ENCODE measurements around the gene ZNF420. TPM values are rescaled to one million over a fixed set of nuclear protein-coding genes. Genes with fewer than 3 reads are reported as not detected.

The ZNF420 gene
- total RNA-seq, 4 donors from 2014 or later, result 8.5 to 19.1 (median 12.8) TPM

DNA sequence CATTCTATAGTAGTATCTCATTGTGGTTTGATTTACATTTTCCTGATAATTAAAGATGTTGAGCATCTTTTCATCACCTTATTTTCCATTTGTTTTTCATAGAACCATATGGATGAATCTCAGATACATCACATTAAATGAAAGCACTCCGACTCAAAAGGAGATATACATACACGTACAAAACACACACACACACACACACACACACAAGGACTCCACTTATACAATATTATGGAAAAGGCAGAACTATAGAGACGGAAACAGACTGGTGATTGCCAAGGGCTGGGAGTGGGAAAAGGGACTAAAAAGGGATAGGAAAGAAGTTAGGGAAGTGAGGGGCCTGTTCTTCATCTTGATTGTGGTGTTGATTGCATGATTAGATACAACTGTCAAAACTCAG is 70.0 kb downstream of the ZNF420 start:
- H3K4me1 ChIP-seq, result no peaks in the 10 kb centered on the region
- 92% methylated on average over 3 of the region's 3 CpGs for WGBS
- H3K36me3 ChIP-seq, result peaks cover 25 to 74% (median 53%) of the 10 kb centered on the region in 4 donors
- intact Hi-C loops (cut with DNase I), result no loop called here
- H3K27me3 ChIP-seq, result no peaks in the 10 kb centered on the region
- TF ChIP-seq POLR2AphosphoS5 (IDR thresholded peaks at IDR 0.05) (no peak), POLR2A (IDR thresholded peaks at IDR 0.05; ENCODE audit: low read depth) (no peak), EP300 (IDR thresholded peaks at IDR 0.05) (no peak)
- TF ChIP-seq, protein P1, sequence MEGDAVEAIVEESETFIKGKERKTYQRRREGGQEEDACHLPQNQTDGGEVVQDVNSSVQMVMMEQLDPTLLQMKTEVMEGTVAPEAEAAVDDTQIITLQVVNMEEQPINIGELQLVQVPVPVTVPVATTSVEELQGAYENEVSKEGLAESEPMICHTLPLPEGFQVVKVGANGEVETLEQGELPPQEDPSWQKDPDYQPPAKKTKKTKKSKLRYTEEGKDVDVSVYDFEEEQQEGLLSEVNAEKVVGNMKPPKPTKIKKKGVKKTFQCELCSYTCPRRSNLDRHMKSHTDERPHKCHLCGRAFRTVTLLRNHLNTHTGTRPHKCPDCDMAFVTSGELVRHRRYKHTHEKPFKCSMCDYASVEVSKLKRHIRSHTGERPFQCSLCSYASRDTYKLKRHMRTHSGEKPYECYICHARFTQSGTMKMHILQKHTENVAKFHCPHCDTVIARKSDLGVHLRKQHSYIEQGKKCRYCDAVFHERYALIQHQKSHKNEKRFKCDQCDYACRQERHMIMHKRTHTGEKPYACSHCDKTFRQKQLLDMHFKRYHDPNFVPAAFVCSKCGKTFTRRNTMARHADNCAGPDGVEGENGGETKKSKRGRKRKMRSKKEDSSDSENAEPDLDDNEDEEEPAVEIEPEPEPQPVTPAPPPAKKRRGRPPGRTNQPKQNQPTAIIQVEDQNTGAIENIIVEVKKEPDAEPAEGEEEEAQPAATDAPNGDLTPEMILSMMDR (IDR thresholded peaks at IDR 0.05), result no peak
- no peak for DNase-seq (ENCODE audit: extremely low spot score)
- H3K9me3 ChIP-seq, result peaks cover 0 to 97% (median 89%) of the 10 kb centered on the region in 4 donors
- no peak overlapping the region for H3K4me3 ChIP-seq
- no peak overlapping the region for H3K27ac ChIP-seq (replicated peaks in 1 of 4)

DNA sequence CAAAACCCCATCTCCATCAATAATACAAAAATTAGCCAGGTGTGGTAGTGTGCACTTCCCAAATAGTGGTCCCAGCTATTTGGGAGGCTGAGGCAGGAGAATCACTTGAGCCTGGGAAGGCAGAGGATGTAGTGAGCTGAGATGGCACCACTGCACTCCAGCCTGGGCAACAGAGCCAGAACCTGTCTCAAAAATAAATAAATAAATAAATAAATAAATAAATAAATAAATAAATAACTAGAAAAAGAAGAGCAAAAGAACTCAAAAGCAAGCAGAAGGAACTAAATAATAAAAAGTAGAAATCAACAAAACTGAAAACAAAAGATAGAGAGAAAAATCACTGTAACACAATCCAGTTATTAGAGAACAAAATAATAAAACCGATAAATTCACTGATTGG is 81.9 kb downstream of the ZNF420 start:
- Histone ChIP-seq H3K9me3 (peaks cover 13 to 98% (median 85%) of the 10 kb centered on the region in 4 donors), H3K4me3 (no peak overlapping the region), H3K4me1 (no peaks in the 10 kb centered on the region), H3K36me3 (peaks cover 72 to 89% (median 84%) of the 10 kb centered on the region in 4 donors), H3K27ac (replicated peaks in 1 of 4) (no peak overlapping the region), H3K27me3 (no peaks in the 10 kb centered on the region)
- DNase-seq (ENCODE audit: extremely low spot score), result no peak
- WGBS, result 94% methylated on average over 1 of the region's 1 CpG
- intact Hi-C loops (cut with DNase I), result no loop called here
- TF ChIP-seq POLR2A (IDR thresholded peaks at IDR 0.05; ENCODE audit: low read depth) (no peak), POLR2AphosphoS5 (IDR thresholded peaks at IDR 0.05) (no peak), EP300 (IDR thresholded peaks at IDR 0.05) (no peak)
- TF ChIP-seq, protein P1 (IDR thresholded peaks at IDR 0.05), result no peak

DNA sequence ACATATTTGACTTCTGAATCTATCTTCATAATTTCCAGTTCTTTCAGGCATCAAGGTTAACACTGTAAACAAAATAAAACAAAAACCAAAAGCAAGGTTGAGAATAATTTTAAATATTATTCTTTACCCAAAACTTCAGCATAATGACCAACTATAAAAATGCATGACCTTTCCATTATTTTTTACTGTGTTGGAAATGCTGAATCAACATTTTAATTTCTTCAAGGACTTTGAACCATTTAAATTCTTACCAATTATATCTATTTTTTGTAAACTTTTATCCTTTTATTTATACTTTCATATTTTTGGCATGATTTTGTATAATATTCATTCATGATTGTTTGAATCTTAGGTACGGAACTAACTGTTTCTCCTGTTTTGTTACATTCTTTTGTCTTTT is 87.4 kb downstream of the ZNF420 start:
- Histone ChIP-seq H3K9me3 (peaks cover 0 to 63% (median 47%) of the 10 kb centered on the region in 4 donors), H3K4me3 (no peak overlapping the region), H3K4me1 (no peaks in the 10 kb centered on the region), H3K36me3 (peaks cover 73 to 93% (median 82%) of the 10 kb centered on the region in 4 donors), H3K27ac (replicated peaks in 1 of 4) (no peak overlapping the region), H3K27me3 (no peaks in the 10 kb centered on the region)
- intact Hi-C loops (cut with DNase I), result no loop called here
- TF ChIP-seq POLR2AphosphoS5 (IDR thresholded peaks at IDR 0.05), result no peak
- TF ChIP-seq EP300 (IDR thresholded peaks at IDR 0.05), result no peak
- TF ChIP-seq, protein P1 (IDR thresholded peaks at IDR 0.05), result no peak
- no peak for TF ChIP-seq POLR2A (IDR thresholded peaks at IDR 0.05; ENCODE audit: low read depth)
- WGBS, result 96% methylated on average over 1 of the region's 1 CpG
- DNase-seq (ENCODE audit: extremely low spot score), result no peak

DNA sequence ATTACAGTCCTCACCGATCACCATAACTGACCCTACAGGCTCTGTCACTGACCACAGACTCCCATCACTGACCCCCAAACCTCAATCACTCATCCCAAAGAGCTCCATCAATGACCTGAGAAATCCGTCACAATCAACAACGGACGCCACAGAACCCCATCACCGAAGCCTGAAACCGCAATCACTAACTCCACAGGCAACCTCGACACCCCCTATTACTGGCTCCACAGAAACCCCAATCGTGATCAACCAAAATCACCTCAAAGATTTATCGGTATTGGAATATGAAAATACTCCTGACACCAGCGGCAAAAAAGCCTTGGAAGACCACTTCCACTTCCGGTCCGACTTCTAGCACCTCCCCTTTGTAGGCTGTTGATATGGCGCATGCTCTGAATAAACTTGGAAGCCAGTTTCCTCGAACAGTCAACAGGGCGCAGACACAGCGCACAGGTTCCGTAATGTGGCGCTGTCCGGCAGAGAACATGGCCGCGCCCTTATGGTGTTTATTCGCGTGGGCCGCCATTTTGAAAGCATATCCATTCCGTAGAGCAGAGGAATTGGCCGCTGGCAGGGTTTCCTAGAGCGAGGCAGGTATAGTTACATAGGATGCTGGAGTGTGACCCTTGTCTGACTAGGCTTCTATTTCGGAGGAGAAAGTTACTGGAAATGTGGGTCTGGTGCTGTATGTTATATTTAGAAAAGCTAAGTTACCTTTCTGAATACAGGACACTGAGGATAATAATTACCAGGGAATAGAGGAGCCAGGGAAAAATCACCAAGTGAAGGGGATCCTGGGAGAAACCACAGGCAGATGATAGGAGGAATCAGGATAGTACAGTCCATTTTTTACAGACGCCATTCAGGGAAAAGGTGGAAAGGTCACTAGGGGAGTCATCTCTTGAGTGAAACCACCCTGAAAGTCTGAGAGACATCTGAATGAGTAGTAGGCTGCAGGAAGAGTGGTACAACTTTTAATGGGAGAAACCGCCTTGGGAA is 94.4 kb downstream of the ZNF420 start, which contains the start of gene ZNF585A:
TSS of gene ZNF585A (minus strand) at position 328 of the 999 bp plus-strand sequence. CDS start 2,785 bp downstream, outside the sequence.
- WGBS, result 5% methylated on average over 30 of the region's 30 CpGs
- Histone ChIP-seq H3K36me3 (peaks cover 21 to 28% (median 22%) of the 10 kb centered on the region in 4 donors), H3K27ac (replicated peaks in 1 of 4) (peak within 1 kb of the TSS; percentile 71 to 76 (median 74)), H3K4me3 (peak within 1 kb of the TSS; percentile 52 to 82 (median 70)), H3K4me1 (peaks cover 6 to 11% (median 8%) of the 10 kb centered on the region in 4 donors), H3K27me3 (no peaks in the 10 kb centered on the region), H3K9me3 (peaks cover 0 to 19% (median 0%) of the 10 kb centered on the region in 4 donors)
- DNase-seq (ENCODE audit: extremely low spot score), result peak; percentile 97
- intact Hi-C loops (cut with DNase I), result loop anchor here (5.0 to 10.0 kb wide), 4 partner anchors 40 to 295 kb away; partner anchors contain the start of genes ZNF420, ZNF527, ZNF569 and ZNF570
- TF ChIP-seq, protein P1 (IDR thresholded peaks at IDR 0.05), result peak; percentile 31 to 43 (median 31)
- TF ChIP-seq POLR2AphosphoS5 (IDR thresholded peaks at IDR 0.05) (peak; percentile 72 to 95), EP300 (IDR thresholded peaks at IDR 0.05) (no peak)

Other genes with a start within 250 kb of the ZNF420 start
- 10 to 100 TPM in 1 of 4 donors, 1 to 10 TPM in 3; 5.8 to 11.1 (median 7.8) TPM for gene ZNF790, start 240.0 kb upstream of the ZNF420 start, total RNA-seq
- 1 to 10 TPM; 3.0 to 6.6 (median 4.3) TPM for gene ZNF345, start 227.6 kb upstream of the ZNF420 start, total RNA-seq
- 1 to 10 TPM; 2.5 to 5.4 (median 4.1) TPM for gene ZNF829, start 162.1 kb upstream of the ZNF420 start, total RNA-seq
- 10 to 100 TPM in 3 of 4 donors, 1 to 10 TPM in 1; 9.1 to 14.7 (median 12.6) TPM for gene ZNF568, start 162.1 kb upstream of the ZNF420 start, total RNA-seq
- gene ZNF585A, start 94.3 kb downstream of the ZNF420 start, total RNA-seq, result 1 to 10 TPM; 5.8 to 8.7 (median 6.8) TPM
- 10 to 100 TPM; 17.2 to 29.5 (median 21.2) TPM for gene ZNF585B, start 132.1 kb downstream of the ZNF420 start, total RNA-seq
- gene ZNF383, start 139.8 kb downstream of the ZNF420 start, total RNA-seq, result 10 to 100 TPM in 3 of 4 donors, 1 to 10 TPM in 1; 9.3 to 11.6 (median 11.2) TPM

Measured in esophagus muscularis mucosa (tissue), 4 donors.